Astrocyte (in vitro differentiated cells and primary cell): Measurements from ENCODE around the gene ZNF430.

ENCODE experiments used
- EZH2 ChIP-seq: IDR thresholded peaks from 2 replicates; pipeline ENCODE4 v1.6.1; 2012; ENCODE audit warnings: mild to moderate bottlenecking, low read length, inconsistent platforms; ENCODE audit not compliant: insufficient read depth
- TF ChIP-seq, protein P1 (sequence below): IDR thresholded peaks from 2 replicates; pipeline ENCODE4 v1.5.1; 2011; ENCODE audit warnings: low read depth, mild to moderate bottlenecking, inconsistent platforms, low read length, moderate library complexity; ENCODE audit not compliant: insufficient read depth

- TF ChIP-seq, protein P1, sequence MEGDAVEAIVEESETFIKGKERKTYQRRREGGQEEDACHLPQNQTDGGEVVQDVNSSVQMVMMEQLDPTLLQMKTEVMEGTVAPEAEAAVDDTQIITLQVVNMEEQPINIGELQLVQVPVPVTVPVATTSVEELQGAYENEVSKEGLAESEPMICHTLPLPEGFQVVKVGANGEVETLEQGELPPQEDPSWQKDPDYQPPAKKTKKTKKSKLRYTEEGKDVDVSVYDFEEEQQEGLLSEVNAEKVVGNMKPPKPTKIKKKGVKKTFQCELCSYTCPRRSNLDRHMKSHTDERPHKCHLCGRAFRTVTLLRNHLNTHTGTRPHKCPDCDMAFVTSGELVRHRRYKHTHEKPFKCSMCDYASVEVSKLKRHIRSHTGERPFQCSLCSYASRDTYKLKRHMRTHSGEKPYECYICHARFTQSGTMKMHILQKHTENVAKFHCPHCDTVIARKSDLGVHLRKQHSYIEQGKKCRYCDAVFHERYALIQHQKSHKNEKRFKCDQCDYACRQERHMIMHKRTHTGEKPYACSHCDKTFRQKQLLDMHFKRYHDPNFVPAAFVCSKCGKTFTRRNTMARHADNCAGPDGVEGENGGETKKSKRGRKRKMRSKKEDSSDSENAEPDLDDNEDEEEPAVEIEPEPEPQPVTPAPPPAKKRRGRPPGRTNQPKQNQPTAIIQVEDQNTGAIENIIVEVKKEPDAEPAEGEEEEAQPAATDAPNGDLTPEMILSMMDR = no peak
- no peak for TF ChIP-seq EZH2
Observed at GRCh38 chr19:21087871-21088270, 67.4 kb downstream of the ZNF430 start.
